Cardiac muscle cell (in vitro differentiated cells and primary cell): ENCODE measurements around the gene GALNT2. TPM values are rescaled to one million over a fixed set of nuclear protein-coding genes. Genes with fewer than 3 reads are reported as not detected.

ENCODE experiments used
- DNase-seq, 2 donors: peaks; one replicate each; pipeline versions ENCODE4 v3.0.0 to v3.0.0-alpha.2; 2010 to 2017; ENCODE audit warnings: low read depth in 1 of 2, low spot score in 1 of 2
- H3K27ac ChIP-seq: fragments of 200-600 bp; sonication (generic); 2 replicates; pipeline ENCODE4 v1.5.1; 2016
- H3K27me3 ChIP-seq: fragments of 200-600 bp; sonication (generic); 2 replicates; pipeline ENCODE4 v1.6.0; 2016; ENCODE audit warnings: control low read depth
- H3K36me3 ChIP-seq: fragments of 200-600 bp; sonication (generic); 2 replicates; pipeline ENCODE4 v1.5.1; 2016; ENCODE audit warnings: control low read depth
- H3K4me1 ChIP-seq: fragments of 200-600 bp; sonication (generic); 2 replicates; pipeline ENCODE4 v1.8.1; 2017; ENCODE audit warnings: low read depth, mild to moderate bottlenecking, mixed run types
- H3K4me3 ChIP-seq: fragments of 200-600 bp; sonication (generic); 2 replicates; pipeline ENCODE4 v1.5.1; 2016; ENCODE audit warnings: mild to moderate bottlenecking
- H3K9me3 ChIP-seq: fragments of 200-600 bp; sonication (generic); 2 replicates; pipeline ENCODE4 v1.5.1; 2017; ENCODE audit warnings: low read depth, mild to moderate bottlenecking, control low read depth
- polyA plus RNA-seq: library from polyadenylated mRNA; unstranded; fragments of >200 nt; fragmentation: Nextera tagmentation; extraction: Ambion mirVana; gene quantifications from 2 replicates; pipeline ENCODE4 v1.2.1, GENCODE V29; 2016
- total RNA-seq: library from RNA; depleted of rRNA; stranded (reverse); fragments of >200 nt; gene quantifications from 2 replicates; pipeline ENCODE4 v1.2.3, GENCODE V29; 2016
- TF ChIP-seq, protein P1 (sequence below): IDR thresholded peaks from 2 replicates; pipeline ENCODE4 v1.5.1; 2012; ENCODE audit warnings: low read depth, mild to moderate bottlenecking, low read length

GALNT2 gene
- total and polyA plus RNA-seq, 2 experiments from 2014 or later: 71.4 to 92.1 TPM

DNA sequence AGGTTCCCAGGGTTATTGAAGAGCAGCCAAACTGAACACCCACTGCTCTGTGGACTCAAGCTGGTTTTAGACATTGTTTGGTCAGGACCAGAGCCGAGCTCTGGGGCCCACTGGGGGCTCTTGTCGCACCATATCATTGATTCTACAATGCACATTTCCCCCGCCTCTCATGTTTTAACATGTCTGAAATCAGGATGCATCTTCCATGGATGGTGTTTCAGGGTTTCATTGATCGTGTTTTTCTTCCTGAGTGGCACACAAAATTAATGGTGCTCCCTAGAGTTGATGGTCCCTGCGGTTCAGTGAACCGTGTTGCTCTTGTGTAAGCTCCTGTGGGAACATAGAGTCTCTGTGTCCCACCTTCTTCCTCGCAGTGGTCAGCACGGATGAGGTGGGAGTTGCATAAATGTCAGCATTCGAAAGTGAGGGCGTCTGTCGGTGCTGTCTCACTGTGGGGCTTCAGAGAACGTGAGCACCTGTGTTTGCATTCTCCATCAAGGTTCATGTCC, 38.3 kb downstream of the GALNT2 start:
- TF ChIP-seq, protein P1, sequence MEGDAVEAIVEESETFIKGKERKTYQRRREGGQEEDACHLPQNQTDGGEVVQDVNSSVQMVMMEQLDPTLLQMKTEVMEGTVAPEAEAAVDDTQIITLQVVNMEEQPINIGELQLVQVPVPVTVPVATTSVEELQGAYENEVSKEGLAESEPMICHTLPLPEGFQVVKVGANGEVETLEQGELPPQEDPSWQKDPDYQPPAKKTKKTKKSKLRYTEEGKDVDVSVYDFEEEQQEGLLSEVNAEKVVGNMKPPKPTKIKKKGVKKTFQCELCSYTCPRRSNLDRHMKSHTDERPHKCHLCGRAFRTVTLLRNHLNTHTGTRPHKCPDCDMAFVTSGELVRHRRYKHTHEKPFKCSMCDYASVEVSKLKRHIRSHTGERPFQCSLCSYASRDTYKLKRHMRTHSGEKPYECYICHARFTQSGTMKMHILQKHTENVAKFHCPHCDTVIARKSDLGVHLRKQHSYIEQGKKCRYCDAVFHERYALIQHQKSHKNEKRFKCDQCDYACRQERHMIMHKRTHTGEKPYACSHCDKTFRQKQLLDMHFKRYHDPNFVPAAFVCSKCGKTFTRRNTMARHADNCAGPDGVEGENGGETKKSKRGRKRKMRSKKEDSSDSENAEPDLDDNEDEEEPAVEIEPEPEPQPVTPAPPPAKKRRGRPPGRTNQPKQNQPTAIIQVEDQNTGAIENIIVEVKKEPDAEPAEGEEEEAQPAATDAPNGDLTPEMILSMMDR: no peak

DNA sequence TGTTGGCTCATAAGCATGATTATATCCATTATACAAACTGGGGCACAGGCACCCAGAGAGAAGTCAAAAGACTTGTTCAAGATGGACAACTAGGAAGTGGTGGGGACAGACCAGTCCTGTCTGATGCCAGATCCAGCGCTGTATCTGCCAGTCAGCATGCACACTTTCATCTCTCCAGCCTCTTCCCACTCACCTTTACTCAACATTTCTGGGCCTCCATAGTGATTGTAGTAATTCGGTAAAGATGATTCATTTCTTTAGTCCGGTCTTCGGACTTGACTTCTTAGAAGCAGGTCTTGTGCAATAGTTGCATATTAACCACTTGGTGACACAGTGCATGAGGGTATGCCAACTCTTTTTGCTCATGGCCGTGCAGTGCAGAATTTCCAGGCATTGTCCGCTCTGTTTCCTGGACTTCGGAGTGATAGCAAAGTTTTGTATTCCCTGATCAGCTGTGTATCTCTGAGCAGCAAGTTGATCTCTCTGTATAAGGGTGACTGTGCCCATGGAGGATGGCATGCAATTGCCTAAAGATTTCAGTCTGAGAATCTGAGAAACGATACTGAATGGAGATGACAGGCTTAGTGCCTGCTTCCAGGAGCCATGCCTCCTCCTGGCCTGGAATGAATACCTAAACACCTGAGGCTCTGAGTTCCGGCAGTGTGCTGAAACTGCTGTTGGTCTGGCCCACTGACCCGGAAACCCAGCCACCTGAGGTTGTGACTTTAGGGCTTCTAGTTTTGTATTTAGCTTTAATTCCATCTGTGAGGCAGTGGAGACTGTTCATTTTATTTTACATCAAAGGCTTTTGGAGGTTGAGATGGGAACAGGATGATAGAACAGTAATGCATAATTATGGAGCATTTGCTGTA, 39.0 kb downstream of the GALNT2 start:
- Histone ChIP-seq H3K27me3 (no peaks in the 10 kb centered on the region), H3K4me1 (peaks cover 46% of the 10 kb centered on the region), H3K9me3 (no peaks in the 10 kb centered on the region), H3K27ac (peak overlapping the region; percentile 17), H3K4me3 (no peak overlapping the region), H3K36me3 (no peaks in the 10 kb centered on the region)
- TF ChIP-seq, protein P1: no peak
- DNase-seq: peak in 1 of 2 donors; percentile 86

More for the DNA sequence above, 38.3 kb downstream of the GALNT2 start:
- H3K9me3 ChIP-seq: no peaks in the 10 kb centered on the region
- H3K27me3 ChIP-seq: no peaks in the 10 kb centered on the region
- peaks cover 41% of the 10 kb centered on the region for H3K4me1 ChIP-seq
- no peak overlapping the region for H3K4me3 ChIP-seq
- DNase-seq: no peak
- no peak overlapping the region for H3K27ac ChIP-seq
- H3K36me3 ChIP-seq: no peaks in the 10 kb centered on the region

DNA sequence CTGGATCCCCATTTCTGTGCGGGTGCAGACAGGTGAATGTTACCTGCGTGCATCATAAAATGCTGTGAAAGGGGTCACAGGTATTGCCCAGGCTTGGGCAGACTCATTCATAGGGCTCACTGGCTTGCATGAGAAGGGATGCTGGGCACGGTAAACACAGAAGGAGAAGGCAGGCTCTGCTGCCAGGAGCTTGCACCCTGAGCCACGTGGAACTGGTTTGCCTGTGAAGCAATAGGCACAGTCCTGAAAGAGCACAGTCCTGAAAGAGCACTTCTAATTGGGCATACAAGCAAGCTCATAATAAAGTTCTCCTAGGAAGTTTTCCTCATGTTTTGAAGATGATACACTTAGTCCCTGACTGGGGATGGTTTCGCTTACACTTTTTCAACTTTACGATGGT, 40.9 kb downstream of the GALNT2 start:
- H3K4me1 ChIP-seq: peaks cover 45% of the 10 kb centered on the region
- TF ChIP-seq, protein P1: no peak
- H3K27ac ChIP-seq: no peak overlapping the region
- no peaks in the 10 kb centered on the region for H3K36me3 ChIP-seq
- H3K9me3 ChIP-seq: no peaks in the 10 kb centered on the region
- H3K27me3 ChIP-seq: no peaks in the 10 kb centered on the region
- H3K4me3 ChIP-seq: no peak overlapping the region
- no peak for DNase-seq

DNA sequence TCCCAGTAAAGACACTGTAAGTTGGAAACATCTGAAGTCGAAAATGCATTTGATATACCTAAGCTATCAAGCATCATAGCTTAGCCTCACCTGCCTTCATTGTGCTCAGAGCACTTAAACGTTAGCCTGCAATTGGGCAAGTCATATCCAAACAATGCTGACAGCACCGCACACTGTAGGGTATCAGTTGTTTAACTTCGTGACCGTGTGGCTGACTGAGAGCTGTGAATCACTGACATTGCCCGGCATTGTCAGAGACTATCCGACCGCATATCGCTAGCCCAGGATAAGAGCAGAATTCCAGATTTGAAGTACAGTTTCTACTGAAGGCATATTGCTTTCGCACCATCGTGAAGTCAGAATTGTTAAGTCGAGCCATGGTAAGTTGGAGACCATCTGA, 41.5 kb downstream of the GALNT2 start:
- Histone ChIP-seq H3K27ac (no peak overlapping the region), H3K4me3 (no peak overlapping the region), H3K36me3 (no peaks in the 10 kb centered on the region), H3K4me1 (peaks cover 52% of the 10 kb centered on the region), H3K27me3 (no peaks in the 10 kb centered on the region), H3K9me3 (no peaks in the 10 kb centered on the region)
- no peak for DNase-seq
- TF ChIP-seq, protein P1: no peak

DNA sequence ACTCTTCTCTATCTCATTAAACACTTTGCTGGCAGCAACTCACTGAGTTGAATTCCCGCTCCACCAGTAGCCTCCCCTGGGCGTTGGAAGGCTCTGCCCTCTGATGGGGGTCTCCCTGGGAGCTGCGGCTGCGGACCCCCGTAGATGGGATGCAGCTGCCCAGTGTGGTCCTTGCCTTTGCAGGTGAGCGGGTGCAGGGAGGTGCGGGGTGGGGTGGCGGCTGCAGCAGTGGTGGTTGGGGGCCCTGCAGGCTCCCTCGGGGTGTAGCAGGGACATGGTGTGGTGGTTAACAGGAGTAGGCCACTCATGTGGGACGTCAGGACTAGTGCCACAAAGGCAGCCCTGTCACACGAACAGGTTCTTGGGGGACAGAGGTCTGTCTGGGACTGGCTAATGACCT, 42.0 kb downstream of the GALNT2 start:
- H3K9me3 ChIP-seq: no peaks in the 10 kb centered on the region
- no peak for DNase-seq
- TF ChIP-seq, protein P1: no peak
- H3K27ac ChIP-seq: no peak overlapping the region
- no peaks in the 10 kb centered on the region for H3K27me3 ChIP-seq
- no peaks in the 10 kb centered on the region for H3K36me3 ChIP-seq
- H3K4me3 ChIP-seq: no peak overlapping the region
- H3K4me1 ChIP-seq: peaks cover 56% of the 10 kb centered on the region
